DOHH2 (cell line): ENCODE measurements around the gene CREB5.

ENCODE experiments used
- H3F3A ChIP-seq: fragments of 200-600 bp; sonication (generic), shearing (Covaris generic); 2 replicates; pipeline ENCODE4 v1.6.0; 2016; ENCODE audit warnings: antibody characterized with exemption, mild to moderate bottlenecking; ENCODE audit not compliant: control insufficient read depth, insufficient read depth
- H3K27ac ChIP-seq: fragments of 200-600 bp; sonication (generic); 2 replicates; pipeline ENCODE4 v1.5.1; 2014; ENCODE audit warnings: low read depth, mild to moderate bottlenecking, low read length, moderate library complexity
- H3K27me3 ChIP-seq: fragments of 200-600 bp; sonication (generic); 2 replicates; pipeline ENCODE4 v1.6.1; 2014; ENCODE audit warnings: mild to moderate bottlenecking, low read length, mixed read lengths; ENCODE audit not compliant: control insufficient read depth
- H3K36me3 ChIP-seq: fragments of 200-600 bp; sonication (generic); 2 replicates; pipeline ENCODE4 v1.6.1; 2014; ENCODE audit warnings: mild to moderate bottlenecking, low read length, moderate library complexity, mixed read lengths; ENCODE audit not compliant: control insufficient read depth
- H3K4me1 ChIP-seq: fragments of 200-600 bp; sonication (generic); 2 replicates; pipeline ENCODE4 v1.6.1; 2014; ENCODE audit warnings: mild to moderate bottlenecking, low read length, mixed read lengths; ENCODE audit not compliant: control insufficient read depth
- H3K4me2 ChIP-seq: fragments of 200-600 bp; sonication (generic); 2 replicates; pipeline ENCODE4 v1.6.0; 2014; ENCODE audit warnings: mild to moderate bottlenecking, low read length, moderate library complexity
- H3K4me3 ChIP-seq: fragments of 200-600 bp; sonication (generic); 2 replicates; pipeline ENCODE4 v1.5.1; 2014; ENCODE audit warnings: mild to moderate bottlenecking, low read length, mixed read lengths
- H3K79me2 ChIP-seq: fragments of 200-600 bp; sonication (generic); 2 replicates; pipeline ENCODE4 v1.6.1; 2014; ENCODE audit warnings: mild to moderate bottlenecking, low read length, mixed read lengths; ENCODE audit not compliant: control insufficient read depth
- H3K9me2 ChIP-seq: fragments of 200-600 bp; sonication (generic); replicated peaks from 2 replicates; pipeline ENCODE4 v1.6.1; 2014; ENCODE audit warnings: mild to moderate bottlenecking, low read length, mixed read lengths; ENCODE audit not compliant: control insufficient read depth
- H3K9me3 ChIP-seq: fragments of 200-600 bp; sonication (generic); 2 replicates; pipeline ENCODE4 v1.6.1; 2014; ENCODE audit warnings: antibody characterized with exemption, low read length, mixed read lengths; ENCODE audit not compliant: control insufficient read depth, insufficient read depth
- H4K20me1 ChIP-seq: fragments of 200-600 bp; sonication (generic); 2 replicates; pipeline ENCODE4 v1.6.0; 2014; ENCODE audit warnings: low read depth, mild to moderate bottlenecking, antibody characterized with exemption, low read length, moderate library complexity; ENCODE audit not compliant: control insufficient read depth, insufficient read depth
- EZH2phosphoT487 ChIP-seq: fragments of 200-600 bp; sonication (generic); IDR thresholded peaks from 2 replicates; pipeline ENCODE4 v1.6.1; 2017; ENCODE audit warnings: borderline replicate concordance, mild to moderate bottlenecking, antibody characterized with exemption, low read length, moderate library complexity, mixed read lengths
- TF ChIP-seq, protein P1 (sequence below): fragments of 200-600 bp; sonication (generic); IDR thresholded peaks from one replicate; pipeline ENCODE4 v1.5.1; 2014; ENCODE audit warnings: antibody characterized with exemption, mild to moderate bottlenecking, low read depth, low read length; ENCODE audit not compliant: poor library complexity, severe bottlenecking

CREB5 gene

GRCh38 chr7:28434510-28434909 is 22.2 kb downstream of the CREB5 start:
- Histone ChIP-seq H3F3A (no peaks in the 10 kb centered on the region), H3K27me3 (peaks cover 45% of the 10 kb centered on the region), H3K27ac (no peak overlapping the region), H3K4me2 (no peak overlapping the region), H3K79me2 (no peaks in the 10 kb centered on the region), H3K9me3 (no peaks in the 10 kb centered on the region), H3K4me1 (no peaks in the 10 kb centered on the region), H4K20me1 (no peaks in the 10 kb centered on the region), H3K4me3 (no peak overlapping the region), H3K9me2 (no peaks in the 10 kb centered on the region), H3K36me3 (no peaks in the 10 kb centered on the region)
- no peak for TF ChIP-seq EZH2phosphoT487
- TF ChIP-seq, protein P1, sequence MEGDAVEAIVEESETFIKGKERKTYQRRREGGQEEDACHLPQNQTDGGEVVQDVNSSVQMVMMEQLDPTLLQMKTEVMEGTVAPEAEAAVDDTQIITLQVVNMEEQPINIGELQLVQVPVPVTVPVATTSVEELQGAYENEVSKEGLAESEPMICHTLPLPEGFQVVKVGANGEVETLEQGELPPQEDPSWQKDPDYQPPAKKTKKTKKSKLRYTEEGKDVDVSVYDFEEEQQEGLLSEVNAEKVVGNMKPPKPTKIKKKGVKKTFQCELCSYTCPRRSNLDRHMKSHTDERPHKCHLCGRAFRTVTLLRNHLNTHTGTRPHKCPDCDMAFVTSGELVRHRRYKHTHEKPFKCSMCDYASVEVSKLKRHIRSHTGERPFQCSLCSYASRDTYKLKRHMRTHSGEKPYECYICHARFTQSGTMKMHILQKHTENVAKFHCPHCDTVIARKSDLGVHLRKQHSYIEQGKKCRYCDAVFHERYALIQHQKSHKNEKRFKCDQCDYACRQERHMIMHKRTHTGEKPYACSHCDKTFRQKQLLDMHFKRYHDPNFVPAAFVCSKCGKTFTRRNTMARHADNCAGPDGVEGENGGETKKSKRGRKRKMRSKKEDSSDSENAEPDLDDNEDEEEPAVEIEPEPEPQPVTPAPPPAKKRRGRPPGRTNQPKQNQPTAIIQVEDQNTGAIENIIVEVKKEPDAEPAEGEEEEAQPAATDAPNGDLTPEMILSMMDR = no peak

GRCh38 chr7:28435152-28435551 is 22.8 kb downstream of the CREB5 start:
- H3K27me3 ChIP-seq = peaks cover 45% of the 10 kb centered on the region
- H3K4me2 ChIP-seq = no peak overlapping the region
- H4K20me1 ChIP-seq = no peaks in the 10 kb centered on the region
- H3K36me3 ChIP-seq = no peaks in the 10 kb centered on the region
- H3K27ac ChIP-seq = no peak overlapping the region
- H3K4me1 ChIP-seq = no peaks in the 10 kb centered on the region
- H3K9me2 ChIP-seq = no peaks in the 10 kb centered on the region
- no peaks in the 10 kb centered on the region for H3K9me3 ChIP-seq
- TF ChIP-seq EZH2phosphoT487 = no peak
- TF ChIP-seq, protein P1 = no peak
- no peaks in the 10 kb centered on the region for H3F3A ChIP-seq
- H3K4me3 ChIP-seq = no peak overlapping the region
- H3K79me2 ChIP-seq = no peaks in the 10 kb centered on the region

DNA sequence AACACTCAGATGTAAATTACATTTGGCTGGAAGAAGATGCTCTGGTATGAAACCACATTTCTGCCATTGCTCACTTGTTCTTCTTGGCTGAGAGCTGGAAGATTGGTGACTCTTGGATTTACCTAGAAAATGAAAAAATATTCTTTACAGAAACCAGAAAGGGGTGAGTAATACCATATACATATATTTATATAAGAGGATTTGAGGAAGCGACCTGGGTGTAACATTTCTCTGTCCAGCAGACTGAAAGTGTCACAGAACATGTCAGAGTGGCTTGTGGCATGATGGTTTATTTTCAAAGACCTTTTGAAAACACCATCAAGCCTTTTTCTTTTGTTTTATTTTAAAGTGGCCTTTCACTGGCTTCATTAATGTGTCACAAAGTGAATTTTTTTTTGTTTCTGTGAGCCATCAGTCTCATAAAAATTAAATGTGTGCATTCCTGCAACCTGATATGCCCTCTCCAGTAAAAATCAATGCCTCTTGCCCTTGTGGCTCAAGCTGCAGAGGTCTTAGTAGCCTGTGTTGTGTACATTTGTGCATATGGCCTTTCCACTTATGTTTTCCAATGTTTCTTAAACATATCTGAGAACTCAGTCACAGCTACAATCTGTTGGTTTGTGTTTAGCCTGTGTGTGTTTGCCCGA is 23.5 kb downstream of the CREB5 start:
- Histone ChIP-seq H3K36me3 (no peaks in the 10 kb centered on the region), H4K20me1 (no peaks in the 10 kb centered on the region), H3K27ac (no peak overlapping the region), H3K9me3 (no peaks in the 10 kb centered on the region), H3K4me1 (no peaks in the 10 kb centered on the region), H3F3A (no peaks in the 10 kb centered on the region), H3K9me2 (no peaks in the 10 kb centered on the region), H3K27me3 (peaks cover 41% of the 10 kb centered on the region), H3K79me2 (no peaks in the 10 kb centered on the region), H3K4me3 (no peak overlapping the region), H3K4me2 (no peak overlapping the region)
- TF ChIP-seq EZH2phosphoT487 = no peak

GRCh38 chr7:28440055-28440601 is 27.8 kb downstream of the CREB5 start:
- Histone ChIP-seq H3K27ac (no peak overlapping the region), H4K20me1 (no peaks in the 10 kb centered on the region), H3K9me2 (no peaks in the 10 kb centered on the region), H3K79me2 (no peaks in the 10 kb centered on the region), H3F3A (no peaks in the 10 kb centered on the region), H3K9me3 (no peaks in the 10 kb centered on the region), H3K36me3 (no peaks in the 10 kb centered on the region), H3K4me1 (no peaks in the 10 kb centered on the region), H3K27me3 (peaks cover 23% of the 10 kb centered on the region), H3K4me2 (no peak overlapping the region), H3K4me3 (no peak overlapping the region)
- no peak for TF ChIP-seq EZH2phosphoT487
- TF ChIP-seq, protein P1 = no peak
